ENCODE data around the gene C9orf43.

GRCh38 chr9:113370806-113371325, 39.7 kb upstream of the C9orf43 start:
- no peak for TF ChIP-seq POLR2AphosphoS5 (IDR thresholded peaks at IDR 0.05; ENCODE audit: low read depth, low read length)
- TF ChIP-seq POLR2A (IDR thresholded peaks at IDR 0.05; ENCODE audit: low read depth, low read length), result no peak

Measured in GM12892 (cell line).